Lung (tissue), 12 donors: ENCODE results near the gene C19orf53. TPM values are rescaled to one million over a fixed set of nuclear protein-coding genes. Genes with fewer than 3 reads are reported as not detected.
"Not testable (repeated sequence)": the region's sequence is repeated elsewhere in the genome, so short reads cannot be mapped to it uniquely, and the experiment has no call there.

ENCODE experiments used
- ATAC-seq: fragments of 200-7000 bp; cut with Tn5 transposase; one replicate; pipeline ENCODE4 v1.9.1; 2020; ENCODE audit warnings: moderate number of reproducible peaks; ENCODE audit not compliant: insufficient read depth, low FRiP score
- DNase-seq, 3 donors: peaks; one replicate each; pipeline ENCODE4 v3.0.0-alpha.2; 2013 to 2017
- H3K27ac ChIP-seq, 2 donors: one replicate each; pipeline ENCODE4 v1.5.1; 2013; ENCODE audit warnings: mild to moderate bottlenecking in 2 of 2, moderate library complexity in 2 of 2, control low read depth in 1 of 2, inconsistent platforms in 1 of 2, low read depth in 1 of 2, low read length in 1 of 2
- H3K27me3 ChIP-seq, 3 donors: one replicate each; pipeline ENCODE4 v1.5.1; 2013; ENCODE audit warnings: low read length in 2 of 3; ENCODE audit not compliant: control insufficient read depth in 3 of 3, insufficient read depth in 3 of 3
- H3K36me3 ChIP-seq, 4 donors: one replicate each; pipeline ENCODE4 v1.5.1; 2013; ENCODE audit warnings: low read length in 4 of 4, mild to moderate bottlenecking in 1 of 4, moderate library complexity in 1 of 4; ENCODE audit not compliant: control insufficient read depth in 4 of 4, insufficient read depth in 4 of 4
- H3K4me1 ChIP-seq, 5 donors: one replicate each; pipeline ENCODE4 v1.5.1; 2013; ENCODE audit warnings: low read length in 5 of 5, mild to moderate bottlenecking in 2 of 5, moderate library complexity in 1 of 5; ENCODE audit not compliant: control insufficient read depth in 5 of 5, insufficient read depth in 5 of 5
- H3K4me3 ChIP-seq: one replicate; pipeline ENCODE4 v1.5.1; 2013; ENCODE audit warnings: mild to moderate bottlenecking, control low read depth, moderate library complexity
- H3K9ac ChIP-seq, 2 donors: one replicate each; pipeline ENCODE4 v1.5.1; 2013; ENCODE audit warnings: low read length in 2 of 2, control low read depth in 1 of 2; ENCODE audit not compliant: insufficient read depth in 1 of 2
- H3K9me3 ChIP-seq, 4 donors: one replicate each; pipeline ENCODE4 v1.5.1; 2013; ENCODE audit warnings: low read length in 3 of 4, mild to moderate bottlenecking in 1 of 4, moderate library complexity in 1 of 4; ENCODE audit not compliant: control insufficient read depth in 4 of 4, insufficient read depth in 3 of 4
- CTCF ChIP-seq: IDR thresholded peaks from 2 replicates; pipeline ENCODE4 v1.5.1; 2012; ENCODE audit warnings: mild to moderate bottlenecking; ENCODE audit errors: control extremely low read depth, extremely low read depth
- WGBS, 2 donors: extraction: QIAGEN DNeasy Blood & Tissue Kit; methylation state at CpG; one replicate each; pipeline ENCODE4 v1.1.7; 2013; 5-methylcytosine and 5-hydroxymethylcytosine counted together
- polyA plus RNA-seq, 2 donors: library from polyadenylated mRNA; stranded (reverse); fragments of 200-250 nt; gene quantifications; one replicate each; pipeline ENCODE4 v1.2.1, GENCODE V29; 2013
- total RNA-seq, 2 donors: library from RNA; depleted of rRNA in 1 of 2; stranded (reverse); fragments of >200 nt in 1 of 2; gene quantifications; one replicate each; pipeline ENCODE4 v1.2.1, GENCODE V29; 2014 to 2021
- donor health status: control.
- donor health status: control.
- donor health status: Bipolar disorder and iron deficiency.
- donor health status: healthy.
- donor health status: DM: yes; HTN: yes; CAD: no.

C19orf53 gene
- total and polyA plus RNA-seq, 4 donors: 62.6 to 251 (median 111) TPM

GRCh38 chr19:13770013-13770635 is 4.1 kb upstream of the C19orf53 start:
- no peak for TF ChIP-seq CTCF
- no peaks in the 10 kb centered on the region for H3K27me3 ChIP-seq
- 94 to 95% methylated on average over 16 of the region's 16 CpGs for WGBS, 2 donors
- H3K4me3 ChIP-seq: no peak overlapping the region
- no peak for DNase-seq
- no peak overlapping the region for H3K9ac ChIP-seq
- H3K36me3 ChIP-seq: peaks cover 3 to 22% (median 9%) of the 10 kb centered on the region in 4 donors
- no peak for ATAC-seq
- H3K27ac ChIP-seq: no peak overlapping the region
- no peaks in the 10 kb centered on the region for H3K9me3 ChIP-seq
- peaks cover 0 to 9% (median 0%) of the 10 kb centered on the region in 5 donors for H3K4me1 ChIP-seq

GRCh38 chr19:13778398-13778797 is 4.1 kb downstream of the C19orf53 start:
- no peak for ATAC-seq
- no peak for TF ChIP-seq CTCF
- Histone ChIP-seq H3K9me3 (no peaks in the 10 kb centered on the region), H3K36me3 (peaks cover 8 to 29% (median 22%) of the 10 kb centered on the region in 4 donors), H3K27me3 (no peaks in the 10 kb centered on the region), H3K27ac (no peak overlapping the region), H3K9ac (no peak overlapping the region), H3K4me1 (peaks cover 0 to 9% (median 2%) of the 10 kb centered on the region in 5 donors), H3K4me3 (no peak overlapping the region)
- no peak for DNase-seq
- 79 to 94% methylated on average over 9 of the region's 9 CpGs for WGBS, 2 donors

- WGBS, 2 donors: 80 to 87% methylated on average over 6 of the region's 6 CpGs
- no peak overlapping the region for H3K4me3 ChIP-seq
- ATAC-seq (no peak), DNase-seq (no peak)
- peaks cover 0 to 9% (median 2%) of the 10 kb centered on the region in 5 donors for H3K4me1 ChIP-seq
- no peaks in the 10 kb centered on the region for H3K27me3 ChIP-seq
- H3K9me3 ChIP-seq: no peaks in the 10 kb centered on the region
- no peak overlapping the region for H3K27ac ChIP-seq
- TF ChIP-seq CTCF: no peak
- H3K36me3 ChIP-seq: peaks cover 8 to 29% (median 22%) of the 10 kb centered on the region in 4 donors
- no peak overlapping the region for H3K9ac ChIP-seq
These were observed 4.6 kb downstream of the C19orf53 start for GRCh38 chr19:13778847-13779246.

- not testable (repeated sequence) for H3K4me3 ChIP-seq, H3K9ac ChIP-seq, ATAC-seq, H3K4me1 ChIP-seq, DNase-seq, H3K27me3 ChIP-seq, H3K9me3 ChIP-seq, H3K27ac ChIP-seq
- peaks cover 8 to 29% (median 22%) of the 10 kb centered on the region in 4 donors for H3K36me3 ChIP-seq
- WGBS, 2 donors: 97% methylated on average over 8 of the region's 8 CpGs
These were observed 5.5 kb downstream of the C19orf53 start for GRCh38 chr19:13779794-13780193.
